Activated T-cell treated with anti-CD3 and anti-CD28 coated beads for 4 hours (primary cell): ENCODE results near the gene STK4.

Source experiments
- DNase-seq: peaks from one replicate; pipeline ENCODE4 v3.0.0-alpha.2; 2020

The STK4 gene

GRCh38 chr20:45117581-45117980, 151.3 kb downstream of the STK4 start:
- no peak for DNase-seq

GRCh38 chr20:45118028-45118427, 151.7 kb downstream of the STK4 start:
- no peak for DNase-seq

DNA sequence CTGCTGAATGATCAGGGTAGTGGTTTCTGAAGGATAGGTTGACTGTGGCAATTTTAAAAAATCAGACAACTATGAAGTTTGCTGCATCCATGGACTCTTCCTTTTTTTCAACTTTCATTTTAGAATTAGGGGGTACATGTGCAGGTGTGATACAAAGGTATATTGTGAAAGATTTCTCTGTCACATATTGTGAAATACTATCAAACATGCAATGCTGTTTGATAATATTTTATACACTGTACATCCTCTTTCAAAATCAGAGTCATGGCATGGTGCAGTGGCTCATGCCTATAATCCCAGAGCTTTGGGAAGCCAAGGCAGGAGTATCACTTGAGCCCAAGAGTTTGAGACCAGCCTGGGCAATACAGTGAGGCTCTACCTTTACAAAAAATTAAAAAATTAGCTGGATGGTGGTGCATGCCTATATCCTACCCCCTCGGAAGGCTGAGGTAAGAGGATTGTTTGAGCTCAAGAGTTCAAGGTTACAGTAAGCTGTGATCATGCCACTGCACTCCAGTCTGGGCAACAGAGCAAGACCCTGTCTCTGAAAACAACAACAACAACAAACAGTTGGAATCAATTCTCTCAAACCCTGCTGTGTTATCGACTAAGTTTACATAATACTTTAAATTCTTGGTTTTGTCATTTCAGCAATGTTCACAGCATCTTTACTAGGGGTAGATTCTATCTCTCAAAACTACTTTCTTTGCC, 153.4 kb downstream of the STK4 start:
- DNase-seq: no peak

DNA sequence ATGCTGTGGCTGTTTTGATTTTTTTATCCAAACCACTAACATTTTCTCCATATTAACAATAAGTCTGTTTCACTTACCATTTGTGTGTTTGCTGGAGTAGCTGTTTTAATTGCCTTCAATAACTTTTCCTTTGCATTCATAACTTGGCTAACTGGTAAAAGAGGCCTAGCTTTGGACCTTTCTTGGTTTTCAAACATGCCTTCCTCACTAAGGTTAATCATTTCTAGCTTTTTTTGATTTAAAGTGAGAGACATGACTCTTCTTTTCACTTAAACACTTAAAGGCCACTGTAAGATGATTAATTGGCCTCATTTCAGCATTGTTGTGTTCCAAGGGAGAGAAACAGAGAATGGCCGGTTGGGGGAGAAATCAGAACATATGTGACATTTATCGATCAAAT, 155.1 kb downstream of the STK4 start:
- DNase-seq: no peak

DNA sequence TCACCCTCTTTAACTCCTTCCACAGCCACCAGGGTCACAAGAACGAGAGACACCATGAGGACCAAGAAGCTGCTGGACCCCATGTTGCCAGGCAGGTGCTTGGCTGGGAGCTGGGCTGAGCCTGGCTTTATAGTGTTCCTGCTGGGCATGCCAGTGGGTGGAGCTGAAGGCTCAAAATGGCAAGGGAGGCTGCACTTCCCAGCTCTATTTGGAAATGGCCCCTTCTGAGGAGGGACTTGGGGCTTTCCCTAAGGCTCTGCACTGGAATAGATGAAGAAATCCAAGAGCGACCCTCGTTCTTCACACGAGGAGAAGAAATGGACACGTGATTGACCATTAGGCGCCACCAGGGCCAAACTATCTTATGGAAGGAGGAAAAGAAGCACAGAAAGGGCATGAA, 158.1 kb downstream of the STK4 start, which contains the start of gene WFDC12:
Gene WFDC12 (minus strand): TSS at position 101 of the 400 bp plus-strand sequence. CDS start 18 bp downstream, at position 83.
- DNase-seq: no peak

DNA sequence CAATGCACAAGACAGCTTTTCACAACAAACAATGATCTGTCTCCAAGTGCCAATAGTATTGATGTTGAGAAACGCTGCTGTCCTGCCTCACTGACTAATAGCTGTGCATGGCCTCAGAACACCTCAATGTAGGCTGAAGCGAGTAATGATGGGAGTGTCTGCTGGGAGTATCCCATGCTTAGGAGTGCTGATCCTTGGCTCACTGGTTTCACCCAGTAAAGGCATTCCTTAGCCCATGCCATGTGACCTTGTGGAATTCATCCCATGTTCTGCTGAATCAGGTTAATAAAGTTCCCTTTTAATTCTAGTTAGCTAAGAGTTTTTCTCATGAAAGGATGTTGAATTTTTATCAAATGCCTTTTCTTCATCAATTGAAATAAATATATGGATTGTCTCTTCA, 161.8 kb downstream of the STK4 start:
- DNase-seq: no peak
